ENCODE data around the gene CMTM8.

CMTM8 gene

GRCh38 chr3:32340039-32340438 is 101.6 kb downstream of the CMTM8 start:
- DNase-seq (ENCODE audit: low read depth): peak; percentile 62

- peak; percentile 5 for DNase-seq (ENCODE audit: low read depth)
Observed at GRCh38 chr3:32340611-32341365, 102.3 kb downstream of the CMTM8 start.

GRCh38 chr3:32347343-32348125 is 109.1 kb downstream of the CMTM8 start:
- no peak for DNase-seq (ENCODE audit: low read depth)

- DNase-seq (ENCODE audit: low read depth): no peak
Observed at GRCh38 chr3:32349184-32349583, 110.7 kb downstream of the CMTM8 start.

GRCh38 chr3:32352563-32352962 is 114.1 kb downstream of the CMTM8 start:
- DNase-seq (ENCODE audit: low read depth): no peak

GRCh38 chr3:32353351-32353750 is 114.9 kb downstream of the CMTM8 start:
- DNase-seq (ENCODE audit: low read depth): no peak

GRCh38 chr3:32354362-32354778 is 115.9 kb downstream of the CMTM8 start:
- no peak for DNase-seq (ENCODE audit: low read depth)

- DNase-seq (ENCODE audit: low read depth): no peak
Observed at GRCh38 chr3:32355751-32356291, 117.3 kb downstream of the CMTM8 start.

- DNase-seq (ENCODE audit: low read depth): no peak
Observed at GRCh38 chr3:32359766-32360492, 121.4 kb downstream of the CMTM8 start.

- DNase-seq (ENCODE audit: low read depth): no peak
Observed at GRCh38 chr3:32360493-32360827, 122.0 kb downstream of the CMTM8 start.

- DNase-seq (ENCODE audit: low read depth): peak; percentile 65
Observed at GRCh38 chr3:32366638-32367397, 128.3 kb downstream of the CMTM8 start.

GRCh38 chr3:32367442-32367841 is 129.0 kb downstream of the CMTM8 start:
- DNase-seq (ENCODE audit: low read depth): no peak

GRCh38 chr3:32371461-32372212 is 133.2 kb downstream of the CMTM8 start:
- DNase-seq (ENCODE audit: low read depth): no peak

GRCh38 chr3:32372213-32372490 is 133.7 kb downstream of the CMTM8 start:
- DNase-seq (ENCODE audit: low read depth): no peak

- no peak for DNase-seq (ENCODE audit: low read depth)
Observed at GRCh38 chr3:32373276-32373675, 134.8 kb downstream of the CMTM8 start.

- DNase-seq (ENCODE audit: low read depth): no peak
Observed at GRCh38 chr3:32373844-32374243, 135.4 kb downstream of the CMTM8 start.

- DNase-seq (ENCODE audit: low read depth): peak; percentile 75
Observed at GRCh38 chr3:32374788-32375595, 136.5 kb downstream of the CMTM8 start.

GRCh38 chr3:32375596-32375930 is 137.1 kb downstream of the CMTM8 start:
- no peak for DNase-seq (ENCODE audit: low read depth)

GRCh38 chr3:32376115-32376514 is 137.6 kb downstream of the CMTM8 start:
- no peak for DNase-seq (ENCODE audit: low read depth)

GRCh38 chr3:32379831-32380500 is 141.5 kb downstream of the CMTM8 start:
- DNase-seq (ENCODE audit: low read depth): no peak

Data from ELR (cell line).